C4-2B (cell line): ENCODE measurements around the gene SPG21.

Experiments used
- CTCF ChIP-seq: fragments of 450-650 bp; conservative IDR thresholded peaks from 2 replicates; pipeline ENCODE4 v1.5.1; 2017; ENCODE audit warnings: mild to moderate bottlenecking
- ZFX ChIP-seq: fragments of 450-650 bp; IDR thresholded peaks from 2 replicates; pipeline ENCODE4 v1.6.1; 2017

- no peak for TF ChIP-seq CTCF
- TF ChIP-seq ZFX = no peak
Observed at GRCh38 chr15:64923546-64923945, 66.2 kb downstream of the SPG21 start.
